ENCODE data around the gene BNIP2. TPM values are rescaled to one million over a fixed set of nuclear protein-coding genes. Genes with fewer than 3 reads are reported as not detected.
"Not testable (repeated sequence)": the region's sequence is repeated elsewhere in the genome, so short reads cannot be mapped to it uniquely, and the experiment has no call there.

BNIP2 gene
- total and polyA plus RNA-seq, 4 donors = 33.6 to 96.6 (median 68.7) TPM

GRCh38 chr15:59654046-59654445, 35.1 kb downstream of the BNIP2 start:
- no peak overlapping the region for H3K4me3 ChIP-seq
- whole genome bisulfite sequencing, 2 donors = 79 to 82% methylated on average over 1 of the region's 1 CpG
- no peaks in the 10 kb centered on the region for H3K9me3 ChIP-seq (ENCODE audit: control insufficient read depth in 4 of 4, insufficient read depth in 3 of 4, low read length in 3 of 4)
- no peak overlapping the region for H3K9ac ChIP-seq (ENCODE audit: insufficient read depth in 1 of 2, low read length in 2 of 2)
- peaks cover 0 to 27% (median 4%) of the 10 kb centered on the region in 5 donors for H3K4me1 ChIP-seq (ENCODE audit: control insufficient read depth in 5 of 5, insufficient read depth in 5 of 5, low read length in 5 of 5)
- H3K27me3 ChIP-seq (ENCODE audit: control insufficient read depth in 3 of 3, insufficient read depth in 3 of 3, low read length in 2 of 3) = no peaks in the 10 kb centered on the region
- no peak overlapping the region for H3K27ac ChIP-seq (ENCODE audit: low read depth in 1 of 2, low read length in 1 of 2)
- no peak for TF ChIP-seq CTCF (IDR thresholded peaks at IDR 0.05; ENCODE audit: control extremely low read depth, extremely low read depth)
- H3K36me3 ChIP-seq (ENCODE audit: control insufficient read depth in 4 of 4, insufficient read depth in 4 of 4, low read length in 4 of 4) = peaks cover 6 to 20% (median 12%) of the 10 kb centered on the region in 4 donors
- no peak for ATAC-seq (ENCODE audit: insufficient read depth, low FRiP score)
- DNase-seq = no peak

GRCh38 chr15:59649603-59650002, 39.5 kb downstream of the BNIP2 start:
- Histone ChIP-seq H3K27ac (ENCODE audit: low read depth in 1 of 2, low read length in 1 of 2) (no peak overlapping the region), H3K4me1 (ENCODE audit: control insufficient read depth in 5 of 5, insufficient read depth in 5 of 5, low read length in 5 of 5) (peaks cover 0 to 8% (median 0%) of the 10 kb centered on the region in 5 donors), H3K36me3 (ENCODE audit: control insufficient read depth in 4 of 4, insufficient read depth in 4 of 4, low read length in 4 of 4) (peaks cover 14 to 20% (median 17%) of the 10 kb centered on the region in 4 donors), H3K9me3 (ENCODE audit: control insufficient read depth in 4 of 4, insufficient read depth in 3 of 4, low read length in 3 of 4) (no peaks in the 10 kb centered on the region), H3K27me3 (ENCODE audit: control insufficient read depth in 3 of 3, insufficient read depth in 3 of 3, low read length in 2 of 3) (no peaks in the 10 kb centered on the region), H3K9ac (ENCODE audit: insufficient read depth in 1 of 2, low read length in 2 of 2) (no peak overlapping the region), H3K4me3 (no peak overlapping the region)
- DNase-seq = no peak
- ATAC-seq (ENCODE audit: insufficient read depth, low FRiP score) = no peak
- no peak for TF ChIP-seq CTCF (IDR thresholded peaks at IDR 0.05; ENCODE audit: control extremely low read depth, extremely low read depth)

- no peak for TF ChIP-seq CTCF (IDR thresholded peaks at IDR 0.05; ENCODE audit: control extremely low read depth, extremely low read depth)
- Histone ChIP-seq H3K4me1 (ENCODE audit: control insufficient read depth in 5 of 5, insufficient read depth in 5 of 5, low read length in 5 of 5) (peaks cover 0 to 7% (median 0%) of the 10 kb centered on the region in 5 donors), H3K36me3 (ENCODE audit: control insufficient read depth in 4 of 4, insufficient read depth in 4 of 4, low read length in 4 of 4) (peaks cover 12 to 23% (median 16%) of the 10 kb centered on the region in 4 donors), H3K27ac (ENCODE audit: low read depth in 1 of 2, low read length in 1 of 2) (no peak overlapping the region), H3K4me3 (no peak overlapping the region), H3K9me3 (ENCODE audit: control insufficient read depth in 4 of 4, insufficient read depth in 3 of 4, low read length in 3 of 4) (no peaks in the 10 kb centered on the region), H3K27me3 (ENCODE audit: control insufficient read depth in 3 of 3, insufficient read depth in 3 of 3, low read length in 2 of 3) (no peaks in the 10 kb centered on the region), H3K9ac (ENCODE audit: insufficient read depth in 1 of 2, low read length in 2 of 2) (no peak overlapping the region)
- ATAC-seq (ENCODE audit: insufficient read depth, low FRiP score) = no peak
- WGBS, 2 donors = 87 to 94% methylated on average over 1 of the region's 1 CpG
- no peak for DNase-seq
Measured at GRCh38 chr15:59647085-59647484, 42.0 kb downstream of the BNIP2 start.

DNA sequence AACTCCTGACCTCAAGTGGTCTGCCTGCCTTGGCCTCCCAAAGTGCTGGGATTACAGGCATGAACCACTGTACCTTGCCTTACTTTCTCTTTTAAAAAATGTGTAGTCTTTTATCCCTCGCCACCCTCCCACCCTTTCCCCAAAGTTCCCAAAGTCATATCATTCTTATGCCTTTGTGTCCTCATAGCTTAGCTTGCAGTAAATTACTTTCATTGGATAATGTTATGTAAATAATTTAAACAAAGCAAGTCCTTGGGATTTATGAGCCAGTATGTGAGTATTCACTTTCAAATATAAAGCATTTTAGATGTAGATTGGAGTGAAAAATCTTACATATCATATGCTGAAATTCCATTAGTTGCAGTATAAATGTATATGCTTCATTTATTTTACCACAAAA, 42.8 kb downstream of the BNIP2 start:
- no peaks in the 10 kb centered on the region for H3K9me3 ChIP-seq (ENCODE audit: control insufficient read depth in 4 of 4, insufficient read depth in 3 of 4, low read length in 3 of 4)
- DNase-seq = no peak
- no peak overlapping the region for H3K27ac ChIP-seq (ENCODE audit: low read depth in 1 of 2, low read length in 1 of 2)
- no peak for ATAC-seq (ENCODE audit: insufficient read depth, low FRiP score)
- no peak for TF ChIP-seq CTCF (IDR thresholded peaks at IDR 0.05; ENCODE audit: control extremely low read depth, extremely low read depth)
- H3K9ac ChIP-seq (ENCODE audit: insufficient read depth in 1 of 2, low read length in 2 of 2) = no peak overlapping the region
- no peaks in the 10 kb centered on the region for H3K27me3 ChIP-seq (ENCODE audit: control insufficient read depth in 3 of 3, insufficient read depth in 3 of 3, low read length in 2 of 3)
- 100% methylated on average over 1 of the region's 1 CpG for WGBS, 2 donors
- H3K4me1 ChIP-seq (ENCODE audit: control insufficient read depth in 5 of 5, insufficient read depth in 5 of 5, low read length in 5 of 5) = peaks cover 0 to 7% (median 0%) of the 10 kb centered on the region in 5 donors
- H3K4me3 ChIP-seq = no peak overlapping the region
- H3K36me3 ChIP-seq (ENCODE audit: control insufficient read depth in 4 of 4, insufficient read depth in 4 of 4, low read length in 4 of 4) = peaks cover 11 to 17% (median 12%) of the 10 kb centered on the region in 4 donors

GRCh38 chr15:59645812-59646211, 43.3 kb downstream of the BNIP2 start:
- H3K36me3 ChIP-seq (ENCODE audit: control insufficient read depth in 4 of 4, insufficient read depth in 4 of 4, low read length in 4 of 4) = peaks cover 11 to 17% (median 12%) of the 10 kb centered on the region in 4 donors
- not testable (repeated sequence) for H3K27me3 ChIP-seq (ENCODE audit: control insufficient read depth in 3 of 3, insufficient read depth in 3 of 3, low read length in 2 of 3); H3K9me3 ChIP-seq (ENCODE audit: control insufficient read depth in 4 of 4, insufficient read depth in 3 of 4, low read length in 3 of 4); ATAC-seq (ENCODE audit: insufficient read depth, low FRiP score); H3K4me3 ChIP-seq; H3K27ac ChIP-seq (ENCODE audit: low read depth in 1 of 2, low read length in 1 of 2); DNase-seq; H3K4me1 ChIP-seq (ENCODE audit: control insufficient read depth in 5 of 5, insufficient read depth in 5 of 5, low read length in 5 of 5); H3K9ac ChIP-seq (ENCODE audit: insufficient read depth in 1 of 2, low read length in 2 of 2)
- 97% methylated on average over 9 of the region's 9 CpGs for WGBS, 2 donors
